ENCODE data around the gene NSL1. TPM values are rescaled to one million over a fixed set of nuclear protein-coding genes. Genes with fewer than 3 reads are reported as not detected.

Gene NSL1
- polyA plus RNA-seq, 3 donors: 16.8 to 80.3 (median 62.3) TPM

DNA sequence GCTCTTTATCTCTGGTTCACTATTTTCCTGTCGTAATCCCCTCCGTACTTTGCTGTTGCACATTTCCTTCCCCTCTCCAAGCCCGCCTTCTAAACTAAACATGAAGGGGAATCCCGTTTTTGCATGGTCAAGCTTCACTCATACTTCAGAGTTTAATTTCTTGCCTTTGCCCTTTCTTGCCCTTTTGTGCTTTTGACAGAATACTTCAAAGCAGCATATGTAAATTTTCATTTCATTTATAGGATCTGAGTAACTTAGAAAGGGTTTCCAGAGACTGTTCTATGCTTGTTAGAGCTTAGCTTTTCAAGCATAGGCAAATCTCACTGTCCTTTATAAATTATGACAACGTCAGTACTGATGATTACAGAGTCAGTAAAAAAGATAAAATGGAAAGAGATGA lies 28.1 kb upstream of the NSL1 start:
- Mint-ChIP-seq H3K4me3 (peak overlapping the region; percentile 38 to 85), H3K9me3 (peaks cover 5 to 15% (median 11%) of the 10 kb centered on the region in 7 donors), H3K27ac (peak overlapping the region in 5 of 7 donors; percentile 9 to 70 (median 33)), H3K4me1 (peaks cover 22% of the 10 kb centered on the region), H3K27me3 (ENCODE audit: low read depth in 3 of 3) (peaks cover 0 to 1% (median 0%) of the 10 kb centered on the region in 3 donors), H3K36me3 (peaks cover 12% of the 10 kb centered on the region in 2 donors)
- DNase-seq: peak; percentile 57 to 83 (median 62)
- Histone ChIP-seq H3K79me2 (ENCODE audit: insufficient read depth, low read length) (no peaks in the 10 kb centered on the region), H4K20me1 (ENCODE audit: insufficient read depth, low read length) (no peaks in the 10 kb centered on the region), H3K27ac (ENCODE audit: low read depth in 1 of 2, low read length in 2 of 2) (peak overlapping the region in 1 of 2 donors; percentile 62), H3K4me2 (replicated peaks; ENCODE audit: extremely low read depth, low read length, poor library complexity, severe bottlenecking) (peak overlapping the region; percentile 56), H3K9me3 (replicated peaks in 1 of 2; ENCODE audit: control insufficient read depth in 1 of 2, insufficient read depth in 1 of 2, low read length in 2 of 2) (peaks cover 10 to 11% of the 10 kb centered on the region in 2 donors), H3K4me1 (ENCODE audit: control insufficient read depth in 1 of 2, insufficient read depth in 2 of 2, low read length in 2 of 2) (peaks cover 18 to 19% of the 10 kb centered on the region in 2 donors), H3K9ac (ENCODE audit: insufficient read depth, low read length, poor library complexity, severe bottlenecking) (no peak overlapping the region), H3K36me3 (replicated peaks in 1 of 2; ENCODE audit: control insufficient read depth in 1 of 2, insufficient read depth in 2 of 2, low read length in 2 of 2) (peaks cover 0 to 7% of the 10 kb centered on the region in 2 donors), H3K4me3 (replicated peaks in 1 of 3; ENCODE audit: low read depth in 2 of 3, low read length in 3 of 3) (peak overlapping the region in 1 of 3 experiments; percentile 23), H2AFZ (ENCODE audit: insufficient read depth, low read depth, low read length, poor library complexity, severe bottlenecking) (no peak overlapping the region), H3K27me3 (ENCODE audit: control insufficient read depth in 2 of 2, insufficient read depth in 2 of 2, low read length in 2 of 2) (no peaks in the 10 kb centered on the region)
- intact Hi-C loops (cut with micrococcal nuclease): no loop called here
- WGBS (ENCODE audit: insufficient coverage): 0% methylated on average over 4 of the region's 5 CpGs
- TF ChIP-seq, protein P1, sequence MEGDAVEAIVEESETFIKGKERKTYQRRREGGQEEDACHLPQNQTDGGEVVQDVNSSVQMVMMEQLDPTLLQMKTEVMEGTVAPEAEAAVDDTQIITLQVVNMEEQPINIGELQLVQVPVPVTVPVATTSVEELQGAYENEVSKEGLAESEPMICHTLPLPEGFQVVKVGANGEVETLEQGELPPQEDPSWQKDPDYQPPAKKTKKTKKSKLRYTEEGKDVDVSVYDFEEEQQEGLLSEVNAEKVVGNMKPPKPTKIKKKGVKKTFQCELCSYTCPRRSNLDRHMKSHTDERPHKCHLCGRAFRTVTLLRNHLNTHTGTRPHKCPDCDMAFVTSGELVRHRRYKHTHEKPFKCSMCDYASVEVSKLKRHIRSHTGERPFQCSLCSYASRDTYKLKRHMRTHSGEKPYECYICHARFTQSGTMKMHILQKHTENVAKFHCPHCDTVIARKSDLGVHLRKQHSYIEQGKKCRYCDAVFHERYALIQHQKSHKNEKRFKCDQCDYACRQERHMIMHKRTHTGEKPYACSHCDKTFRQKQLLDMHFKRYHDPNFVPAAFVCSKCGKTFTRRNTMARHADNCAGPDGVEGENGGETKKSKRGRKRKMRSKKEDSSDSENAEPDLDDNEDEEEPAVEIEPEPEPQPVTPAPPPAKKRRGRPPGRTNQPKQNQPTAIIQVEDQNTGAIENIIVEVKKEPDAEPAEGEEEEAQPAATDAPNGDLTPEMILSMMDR (IDR thresholded peaks at IDR 0.05): no peak

DNA sequence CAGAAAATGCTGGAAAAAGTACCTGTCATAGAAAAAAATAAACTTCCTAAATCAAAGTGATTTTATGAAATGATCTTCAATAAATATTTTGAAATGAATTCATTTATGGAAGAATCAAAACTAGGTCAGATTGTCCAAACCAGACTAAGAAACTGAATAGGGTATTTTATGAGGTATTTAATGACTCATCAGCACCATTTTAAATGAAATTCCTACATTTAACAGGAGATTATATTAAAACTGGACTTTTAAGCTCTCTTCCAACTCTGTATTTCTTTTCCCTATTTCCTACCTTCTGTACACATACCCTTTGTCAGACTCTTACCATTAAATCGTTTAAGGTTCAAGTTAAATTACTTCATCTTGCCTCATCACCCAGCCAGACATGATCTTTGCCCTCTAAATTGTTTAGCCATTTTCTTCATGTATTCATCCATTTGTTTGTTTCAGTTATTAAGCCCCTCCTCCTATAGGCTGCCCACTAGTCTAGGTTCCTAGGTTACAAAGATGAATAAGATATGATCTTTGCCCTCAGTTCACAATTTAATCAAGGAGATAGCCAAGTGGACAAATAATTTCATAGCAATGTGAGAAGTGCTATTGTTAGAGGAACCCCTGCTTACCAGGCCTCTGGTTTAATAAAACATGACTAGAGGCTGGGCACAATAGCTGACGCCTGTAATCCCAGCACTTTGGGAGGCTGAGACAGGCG lies 25.1 kb upstream of the NSL1 start:
- Mint-ChIP-seq H3K4me1 (peaks cover 25% of the 10 kb centered on the region), H3K4me3 (no peak overlapping the region), H3K27ac (no peak overlapping the region), H3K27me3 (ENCODE audit: low read depth in 3 of 3) (no peaks in the 10 kb centered on the region), H3K9me3 (peaks cover 0 to 2% (median 0%) of the 10 kb centered on the region in 7 donors), H3K36me3 (peaks cover 14 to 18% of the 10 kb centered on the region in 2 donors)
- H3K4me1 ChIP-seq (ENCODE audit: control insufficient read depth in 1 of 2, insufficient read depth in 2 of 2, low read length in 2 of 2): peaks cover 18 to 19% of the 10 kb centered on the region in 2 donors
- H3K4me2 ChIP-seq (replicated peaks; ENCODE audit: extremely low read depth, low read length, poor library complexity, severe bottlenecking): no peak overlapping the region
- peaks cover 6 to 19% of the 10 kb centered on the region in 2 donors for H3K36me3 ChIP-seq (replicated peaks in 1 of 2; ENCODE audit: control insufficient read depth in 1 of 2, insufficient read depth in 2 of 2, low read length in 2 of 2)
- no peak overlapping the region for H2AFZ ChIP-seq (ENCODE audit: insufficient read depth, low read depth, low read length, poor library complexity, severe bottlenecking)
- no peak overlapping the region for H3K9ac ChIP-seq (ENCODE audit: insufficient read depth, low read length, poor library complexity, severe bottlenecking)
- WGBS (ENCODE audit: insufficient coverage): 92% methylated on average over 3 of the region's 3 CpGs
- DNase-seq: no peak
- intact Hi-C loops (cut with micrococcal nuclease): no loop called here
- no peak overlapping the region for H3K27ac ChIP-seq (ENCODE audit: low read depth in 1 of 2, low read length in 2 of 2)
- no peak overlapping the region for H3K4me3 ChIP-seq (replicated peaks in 1 of 3; ENCODE audit: low read depth in 2 of 3, low read length in 3 of 3)
- no peaks in the 10 kb centered on the region for H3K9me3 ChIP-seq (replicated peaks in 1 of 2; ENCODE audit: control insufficient read depth in 1 of 2, insufficient read depth in 1 of 2, low read length in 2 of 2)
- no peaks in the 10 kb centered on the region for H3K27me3 ChIP-seq (ENCODE audit: control insufficient read depth in 2 of 2, insufficient read depth in 2 of 2, low read length in 2 of 2)
- H4K20me1 ChIP-seq (ENCODE audit: insufficient read depth, low read length): no peaks in the 10 kb centered on the region
- no peaks in the 10 kb centered on the region for H3K79me2 ChIP-seq (ENCODE audit: insufficient read depth, low read length)
- TF ChIP-seq, protein P1 (IDR thresholded peaks at IDR 0.05): no peak
